HFF-Myc (cell line): ENCODE results near the gene FN3K.

Experiments
- DNase-seq: peaks from one replicate; pipeline ENCODE4 v3.0.0-alpha.2; 2011; ENCODE audit warnings: low read depth; ENCODE audit errors: extremely low read depth
- H3K4me3 ChIP-seq: replicated peaks from 2 replicates; pipeline ENCODE4 v1.5.1; 2011; ENCODE audit warnings: low read depth, mild to moderate bottlenecking, control low read depth, low read length
- TF ChIP-seq, protein P1 (sequence below): IDR thresholded peaks from 2 replicates; pipeline ENCODE4 v1.5.1; 2012; ENCODE audit warnings: mild to moderate bottlenecking, low read depth, low read length, control low read depth; ENCODE audit errors: missing control alignments

Gene FN3K

GRCh38 chr17:82799591-82799990 is 64.2 kb downstream of the FN3K start:
- DNase-seq = no peak
- no peak overlapping the region for H3K4me3 ChIP-seq
- TF ChIP-seq, protein P1, sequence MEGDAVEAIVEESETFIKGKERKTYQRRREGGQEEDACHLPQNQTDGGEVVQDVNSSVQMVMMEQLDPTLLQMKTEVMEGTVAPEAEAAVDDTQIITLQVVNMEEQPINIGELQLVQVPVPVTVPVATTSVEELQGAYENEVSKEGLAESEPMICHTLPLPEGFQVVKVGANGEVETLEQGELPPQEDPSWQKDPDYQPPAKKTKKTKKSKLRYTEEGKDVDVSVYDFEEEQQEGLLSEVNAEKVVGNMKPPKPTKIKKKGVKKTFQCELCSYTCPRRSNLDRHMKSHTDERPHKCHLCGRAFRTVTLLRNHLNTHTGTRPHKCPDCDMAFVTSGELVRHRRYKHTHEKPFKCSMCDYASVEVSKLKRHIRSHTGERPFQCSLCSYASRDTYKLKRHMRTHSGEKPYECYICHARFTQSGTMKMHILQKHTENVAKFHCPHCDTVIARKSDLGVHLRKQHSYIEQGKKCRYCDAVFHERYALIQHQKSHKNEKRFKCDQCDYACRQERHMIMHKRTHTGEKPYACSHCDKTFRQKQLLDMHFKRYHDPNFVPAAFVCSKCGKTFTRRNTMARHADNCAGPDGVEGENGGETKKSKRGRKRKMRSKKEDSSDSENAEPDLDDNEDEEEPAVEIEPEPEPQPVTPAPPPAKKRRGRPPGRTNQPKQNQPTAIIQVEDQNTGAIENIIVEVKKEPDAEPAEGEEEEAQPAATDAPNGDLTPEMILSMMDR = no peak
